Gastrocnemius medialis (tissue), 4 donors: ENCODE results near the gene HIGD2A. TPM values are rescaled to one million over a fixed set of nuclear protein-coding genes. Genes with fewer than 3 reads are reported as not detected.
A peak's percentile ranks its signal among the peaks of the same experiment; 100 is the strongest.

Experiments used
- ATAC-seq, 2 donors: fragments of 150-250 bp; one replicate each; pipeline ENCODE4 v1.9.1; 2016
- DNase-seq, 2 donors: peaks; one replicate each; pipeline ENCODE4 v3.0.0-alpha.2; 2019
- H3K27ac ChIP-seq, 4 donors: fragments of 200-600 bp; sonication (generic); 1 replicate in 1 of 4; 2 replicates in 3 of 4; pipeline ENCODE4 v1.5.1; 2016 to 2018; ENCODE audit warnings: mild to moderate bottlenecking in 2 of 4, moderate library complexity in 1 of 4
- H3K27me3 ChIP-seq, 3 donors: fragments of 200-600 bp; sonication (generic) in 2 of 3; 1 replicate in 1 of 3; 2 replicates in 2 of 3; pipeline versions ENCODE4 v1.5.1 to v1.6.0; 2016 to 2019; ENCODE audit warnings: mild to moderate bottlenecking in 1 of 3, moderate library complexity in 1 of 3
- H3K36me3 ChIP-seq, 2 donors: fragments of 200-600 bp; sonication (generic) in 1 of 2; one replicate each; pipeline ENCODE4 v1.5.1; 2017 to 2018
- H3K4me1 ChIP-seq, 2 donors: fragments of 200-600 bp; sonication (generic) in 1 of 2; one replicate each; pipeline ENCODE4 v1.5.1; 2016 to 2017; ENCODE audit warnings: mild to moderate bottlenecking in 2 of 2
- H3K4me3 ChIP-seq, 4 donors: fragments of 200-600 bp; sonication (generic) in 3 of 4; 1 replicate in 1 of 4; 2 replicates in 3 of 4; pipeline ENCODE4 v1.5.1; 2016 to 2019; ENCODE audit warnings: mild to moderate bottlenecking in 2 of 4
- H3K9me3 ChIP-seq, 3 donors: fragments of 200-600 bp; sonication (generic) in 2 of 3; 1 replicate in 1 of 3; 2 replicates in 2 of 3; pipeline ENCODE4 v1.5.1; 2016 to 2019
- CTCF ChIP-seq, 5 experiments: fragments of 450-650 bp in 3 of 5; fragments of 200-600 bp in 2 of 5; sonication (generic) in 2 of 5; IDR thresholded peaks in 4 of 5; conservative IDR thresholded peaks in 1 of 5; 1 replicate in 4 of 5; 2 replicates in 1 of 5; pipeline ENCODE4 v1.5.1; 2016 to 2019; ENCODE audit warnings: antibody characterized with exemption in 5 of 5, mild to moderate bottlenecking in 3 of 5, moderate library complexity in 3 of 5
- POLR2A ChIP-seq, 2 donors: fragments of 450-650 bp; IDR thresholded peaks; one replicate each; pipeline ENCODE4 v1.6.1; 2017; ENCODE audit warnings: antibody characterized with exemption in 2 of 2, mild to moderate bottlenecking in 2 of 2, moderate library complexity in 2 of 2
- in situ Hi-C, 4 donors: fragments of 200-750 bp; cut with MboI; loops; one replicate each; pipeline versions ENCODE4 v1.15.0 to v1.8.0; 2017; ENCODE audit warnings: low sequenced_read_pairs in 4 of 4
- intact Hi-C: fragments of 100-400 bp; cut with DNase I; formaldehyde crosslinking; loops from one replicate; pipeline ENCODE4 v1.15.1; 2023; ENCODE audit warnings: low total_unique reads
- total RNA-seq, 4 donors: library from RNA; depleted of rRNA; stranded (reverse); fragments of >200 nt; gene quantifications; one replicate each; pipeline versions ENCODE4 v1.1.0 to v1.2.3, GENCODE V29; 2016

Gene HIGD2A
- total RNA-seq, 4 donors from 2014 or later: 189 to 274 (median 229) TPM

DNA sequence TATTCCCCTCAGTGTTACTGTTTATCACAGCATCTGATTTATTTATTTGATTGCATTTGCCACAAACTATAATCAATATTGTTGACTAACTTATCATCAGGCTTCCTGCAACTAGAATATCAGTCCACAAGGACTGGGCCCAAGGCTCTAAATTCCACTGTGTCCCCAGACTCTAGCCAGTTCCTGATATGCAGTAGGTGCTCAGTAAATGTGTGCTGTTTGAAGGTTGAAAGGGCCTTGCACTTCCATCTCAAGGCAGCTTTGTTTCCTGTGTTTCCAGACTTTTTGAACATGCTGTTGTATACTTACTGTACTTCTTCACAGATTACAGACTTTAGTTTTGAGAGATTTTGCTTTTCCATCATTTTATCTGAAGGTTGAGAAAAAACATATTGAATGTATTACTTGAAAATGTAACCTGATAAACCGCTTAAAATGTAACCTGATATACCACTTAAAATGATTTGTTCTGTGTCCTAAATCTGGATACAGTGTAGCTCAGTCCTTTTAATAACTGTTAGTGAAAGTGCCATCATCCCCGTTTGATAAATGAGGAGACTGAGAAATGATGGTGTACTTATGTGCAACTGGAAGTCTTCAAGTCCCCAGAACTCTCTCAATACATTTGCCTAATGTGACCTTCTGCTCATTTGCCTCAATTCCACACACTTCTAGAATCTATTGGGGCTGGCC lies 45.6 kb upstream of the HIGD2A start:
- ATAC-seq (peak in 1 of 2 donors; percentile 39), DNase-seq (no peak)
- Histone ChIP-seq H3K27ac (no peak overlapping the region), H3K4me3 (no peak overlapping the region), H3K9me3 (no peaks in the 10 kb centered on the region), H3K36me3 (peaks cover 0 to 37% of the 10 kb centered on the region in 2 donors), H3K27me3 (no peaks in the 10 kb centered on the region), H3K4me1 (peaks cover 0 to 16% of the 10 kb centered on the region in 2 donors)
- TF ChIP-seq CTCF (IDR thresholded peaks at IDR 0.05 in 4 of 5, conservative IDR thresholded peaks at IDR 0.05 in 1 of 5) (no peak), POLR2A (IDR thresholded peaks at IDR 0.05) (no peak)
- intact Hi-C loops (no loop called here), in situ Hi-C loops (no loop called here)

DNA sequence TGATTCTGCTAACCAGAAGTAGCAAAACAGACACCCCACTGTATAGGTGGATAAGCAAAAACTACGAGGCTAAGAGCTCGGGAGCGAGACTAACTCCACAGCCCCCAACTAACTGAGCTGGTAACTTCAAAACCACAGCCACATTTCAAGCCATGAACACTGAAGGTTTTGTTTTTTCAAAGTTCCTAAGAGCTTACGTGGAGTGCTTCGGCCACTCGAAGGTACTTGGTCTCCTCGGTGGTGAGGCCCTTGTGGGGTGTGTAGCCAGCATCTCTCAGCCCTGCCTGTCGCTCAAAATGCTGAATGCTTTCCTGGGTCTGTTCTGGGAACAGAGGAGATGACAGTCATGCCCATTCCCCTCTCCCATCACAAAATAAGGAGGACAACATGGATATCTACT lies 38.1 kb upstream of the HIGD2A start:
- Histone ChIP-seq H3K4me1 (peaks cover 0 to 10% of the 10 kb centered on the region in 2 donors), H3K4me3 (no peak overlapping the region), H3K27ac (no peak overlapping the region), H3K36me3 (peaks cover 0 to 91% of the 10 kb centered on the region in 2 donors), H3K27me3 (no peaks in the 10 kb centered on the region), H3K9me3 (no peaks in the 10 kb centered on the region)
- DNase-seq (no peak), ATAC-seq (no peak)
- intact Hi-C loops: no loop called here
- TF ChIP-seq POLR2A (IDR thresholded peaks at IDR 0.05) (no peak), CTCF (IDR thresholded peaks at IDR 0.05 in 4 of 5, conservative IDR thresholded peaks at IDR 0.05 in 1 of 5) (no peak)
- in situ Hi-C loops: no loop called here

DNA sequence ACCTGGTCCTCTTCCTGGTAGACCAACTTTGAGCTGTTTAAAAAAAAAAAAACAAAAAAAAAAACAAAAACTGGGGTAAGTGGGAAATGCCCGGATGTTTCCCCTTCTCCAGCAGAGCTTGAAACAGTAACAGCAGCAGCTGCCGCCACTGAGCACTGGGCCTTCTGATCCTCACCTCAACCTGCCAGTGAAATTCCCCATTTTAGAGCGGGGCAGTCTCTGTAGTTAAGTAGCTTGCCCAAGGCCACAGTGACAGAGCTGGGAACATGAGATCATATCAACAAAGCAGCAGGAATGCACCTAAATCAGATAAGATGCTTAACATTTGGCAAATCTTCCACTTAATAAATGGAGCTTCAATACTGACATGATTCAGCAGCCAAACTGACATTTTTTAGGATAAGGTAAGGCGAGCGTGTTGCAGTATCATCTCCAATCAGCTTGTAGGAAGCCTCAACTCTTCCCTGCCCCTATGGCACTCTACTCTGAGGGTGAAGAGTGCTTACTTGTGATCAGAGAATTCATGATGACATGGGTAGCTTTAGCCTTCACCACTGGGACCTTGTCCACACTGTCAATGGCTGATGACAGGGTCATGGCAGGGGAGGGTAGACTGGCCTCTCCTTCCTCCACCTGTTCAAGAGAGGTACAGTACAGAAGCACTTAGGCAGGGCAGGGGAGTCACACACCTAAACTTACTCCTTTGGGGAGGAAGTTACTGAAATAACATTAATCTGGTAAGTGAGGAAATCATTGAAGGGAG lies 36.3 kb upstream of the HIGD2A start:
- H3K4me3 ChIP-seq: no peak overlapping the region
- no peak for TF ChIP-seq POLR2A (IDR thresholded peaks at IDR 0.05)
- no peak for TF ChIP-seq CTCF (IDR thresholded peaks at IDR 0.05 in 4 of 5, conservative IDR thresholded peaks at IDR 0.05 in 1 of 5)
- H3K27me3 ChIP-seq: no peaks in the 10 kb centered on the region
- peak overlapping the region in 1 of 4 donors; percentile 66 for H3K27ac ChIP-seq
- H3K4me1 ChIP-seq: peaks cover 0 to 13% of the 10 kb centered on the region in 2 donors
- no peaks in the 10 kb centered on the region for H3K9me3 ChIP-seq
- DNase-seq (no peak), ATAC-seq (no peak)
- in situ Hi-C loops: no loop called here
- intact Hi-C loops: no loop called here
- H3K36me3 ChIP-seq: peaks cover 0 to 82% of the 10 kb centered on the region in 2 donors

DNA sequence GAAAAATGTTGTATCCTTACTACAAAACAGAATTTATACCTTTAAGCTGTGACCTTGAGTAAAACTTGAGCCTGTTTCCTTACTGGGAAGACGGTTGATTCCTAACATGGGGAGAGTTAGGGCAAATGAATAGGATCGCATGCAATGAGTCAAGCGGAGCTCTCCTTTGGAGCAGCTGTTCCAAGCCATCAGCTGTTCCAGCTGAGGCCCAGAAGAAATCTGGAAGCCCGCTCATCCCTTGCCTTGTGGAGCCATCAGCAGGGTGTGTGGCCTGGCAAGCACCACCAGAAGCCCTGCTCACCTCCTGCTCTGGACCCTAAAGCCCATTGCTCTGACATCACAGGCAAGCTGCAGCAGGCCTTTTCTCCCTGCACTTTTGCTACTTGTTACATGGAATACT lies 35.0 kb upstream of the HIGD2A start:
- intact Hi-C loops: no loop called here
- ATAC-seq: peak; percentile 67 to 89
- Histone ChIP-seq H3K9me3 (no peaks in the 10 kb centered on the region), H3K4me3 (no peak overlapping the region), H3K27ac (peak overlapping the region in 3 of 4 donors; percentile 12 to 66 (median 48)), H3K4me1 (peaks cover 0 to 19% of the 10 kb centered on the region in 2 donors), H3K36me3 (peaks cover 0 to 81% of the 10 kb centered on the region in 2 donors), H3K27me3 (no peaks in the 10 kb centered on the region)
- TF ChIP-seq CTCF (IDR thresholded peaks at IDR 0.05 in 4 of 5, conservative IDR thresholded peaks at IDR 0.05 in 1 of 5): no peak
- TF ChIP-seq POLR2A (IDR thresholded peaks at IDR 0.05): no peak
- in situ Hi-C loops: no loop called here
- DNase-seq: peak in 1 of 2 donors; percentile 57
